NCI-H187 treated with DMSO at 0.1 percent for 48 hours (cell line): ENCODE data around the gene CHD5.
A peak's percentile ranks its signal among the peaks of the same experiment; 100 is the strongest.

Source experiments
- DNase-seq: peaks from one replicate; lab custom pipeline; 2025; lab: John Stamatoyannopoulos, UW

CHD5 gene

DNA sequence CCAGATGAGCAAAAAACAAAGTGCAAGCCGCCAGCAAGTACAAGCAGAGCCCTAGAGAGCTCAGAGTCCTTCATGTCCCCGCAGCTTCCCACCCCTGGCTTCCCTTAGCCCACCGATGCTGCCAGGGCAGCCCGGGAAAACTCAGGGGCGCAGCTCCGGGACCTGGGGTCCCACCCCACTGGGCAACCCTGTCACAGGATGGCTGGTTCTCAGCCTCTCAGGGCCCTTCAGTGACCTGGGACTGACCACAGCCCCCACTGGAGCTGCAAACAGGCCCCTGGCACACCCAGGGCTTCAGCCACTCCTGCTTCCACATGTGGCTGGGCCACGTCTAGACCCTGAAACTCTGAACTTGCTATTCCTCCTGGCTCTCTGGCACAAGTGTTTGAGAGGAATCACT, 49.5 kb downstream of the CHD5 start:
- DNase-seq = no peak

DNA sequence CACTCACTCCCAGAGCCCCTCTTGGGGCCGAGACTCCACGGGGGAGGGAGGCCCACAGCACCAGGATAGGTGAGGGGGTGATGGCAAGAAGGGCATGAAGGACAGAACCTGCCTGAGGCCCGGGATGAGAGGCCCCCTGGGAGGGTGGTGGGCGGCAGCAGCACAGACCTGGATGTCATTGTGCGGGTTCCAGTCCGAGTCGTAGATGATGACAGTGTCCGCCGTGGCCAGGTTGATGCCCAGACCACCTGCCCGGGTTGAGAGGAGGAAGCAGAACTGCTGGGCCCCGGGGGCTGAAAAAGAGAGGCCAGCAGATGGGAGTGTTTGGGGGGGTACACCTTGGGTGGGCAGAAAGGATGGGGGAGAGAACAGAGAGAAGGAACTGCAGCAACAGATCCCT, 50.1 kb downstream of the CHD5 start:
- no peak for DNase-seq

DNA sequence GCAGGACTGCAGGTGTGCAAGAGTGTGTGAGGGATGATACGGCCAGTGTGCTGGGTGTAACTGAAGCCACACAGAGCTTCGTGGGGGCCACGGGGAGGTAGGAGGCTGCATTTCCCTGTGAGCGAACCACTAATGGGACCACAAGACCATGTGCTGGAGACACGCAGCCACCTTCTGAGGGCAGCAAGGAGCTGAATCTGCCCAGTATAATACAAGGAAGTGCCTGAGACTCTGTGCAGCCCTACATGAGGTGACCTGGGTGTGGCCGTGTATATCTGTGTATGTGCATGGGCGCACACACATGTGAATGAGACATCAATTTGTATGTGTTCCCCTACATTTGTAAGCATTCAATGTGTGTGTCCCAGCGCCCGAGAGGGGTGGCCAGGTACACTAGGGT, 50.8 kb downstream of the CHD5 start:
- no peak for DNase-seq

DNA sequence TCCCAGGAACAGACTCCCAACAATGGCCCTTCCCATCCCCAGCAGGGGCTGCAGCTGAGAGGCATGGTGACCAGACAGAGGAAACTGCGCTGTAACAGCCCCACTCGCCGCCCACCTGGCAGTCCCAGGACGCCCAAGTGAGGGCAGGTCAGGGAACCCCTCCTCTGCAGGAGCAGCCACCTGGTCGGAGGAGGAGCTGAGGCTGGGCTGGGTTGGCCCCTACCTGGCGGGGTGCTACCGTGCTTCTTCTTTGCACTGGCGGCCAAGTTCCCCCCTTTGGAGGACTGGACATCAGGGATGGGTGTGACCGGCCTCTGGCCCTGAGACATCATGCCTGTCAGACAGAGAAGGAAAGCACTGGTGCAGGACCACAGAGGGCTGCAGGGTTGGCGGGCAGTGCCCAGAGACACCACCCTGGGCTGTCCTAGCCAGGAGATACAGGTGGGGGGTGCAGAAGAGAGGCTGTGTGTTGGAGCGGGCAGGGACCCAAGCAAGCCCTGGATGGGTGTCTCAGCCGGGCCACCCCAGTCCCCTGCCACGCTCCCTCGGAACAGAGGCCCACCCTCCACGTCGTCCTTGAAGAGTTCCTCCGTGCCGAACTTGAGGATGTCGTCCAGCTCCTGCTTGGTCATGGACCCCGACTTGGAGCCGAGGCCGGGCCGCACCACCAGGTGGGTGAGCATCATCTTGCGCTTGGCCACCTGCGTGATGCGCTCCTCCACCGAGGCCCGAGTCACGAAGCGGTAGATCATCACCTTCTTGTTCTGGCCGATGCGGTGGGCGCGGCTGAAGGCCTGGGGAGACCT, 51.6 kb downstream of the CHD5 start:
- DNase-seq = no peak

DNA sequence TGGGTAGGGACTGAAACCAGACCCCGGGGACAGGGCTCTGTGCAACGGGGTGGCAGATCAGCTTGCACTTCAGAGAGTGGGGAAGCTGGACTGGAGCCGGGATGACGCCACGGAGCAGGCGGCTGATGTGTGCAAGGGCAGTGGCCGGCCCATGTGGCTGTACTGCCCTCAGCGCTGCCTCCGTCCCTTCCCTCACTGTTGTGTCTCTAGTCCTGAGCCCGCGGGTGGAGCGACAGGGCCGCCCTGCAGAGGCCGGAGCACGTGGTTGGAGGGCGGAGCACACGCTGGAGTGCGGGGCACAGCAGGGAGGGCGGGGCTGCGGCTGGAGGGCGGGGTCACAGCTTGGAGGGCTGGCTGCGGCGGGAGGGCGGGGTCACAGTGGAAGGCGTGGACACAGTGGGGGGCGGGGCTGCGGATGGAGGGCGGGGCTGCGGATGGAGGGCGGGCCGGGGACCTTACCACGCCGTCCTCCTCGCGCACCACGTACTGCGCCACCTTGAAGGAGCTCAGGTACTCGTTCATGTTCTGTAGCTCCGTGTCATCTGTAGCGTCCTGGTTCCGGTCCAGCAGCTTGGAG, 52.4 kb downstream of the CHD5 start:
- peak; percentile 43 for DNase-seq

DNA sequence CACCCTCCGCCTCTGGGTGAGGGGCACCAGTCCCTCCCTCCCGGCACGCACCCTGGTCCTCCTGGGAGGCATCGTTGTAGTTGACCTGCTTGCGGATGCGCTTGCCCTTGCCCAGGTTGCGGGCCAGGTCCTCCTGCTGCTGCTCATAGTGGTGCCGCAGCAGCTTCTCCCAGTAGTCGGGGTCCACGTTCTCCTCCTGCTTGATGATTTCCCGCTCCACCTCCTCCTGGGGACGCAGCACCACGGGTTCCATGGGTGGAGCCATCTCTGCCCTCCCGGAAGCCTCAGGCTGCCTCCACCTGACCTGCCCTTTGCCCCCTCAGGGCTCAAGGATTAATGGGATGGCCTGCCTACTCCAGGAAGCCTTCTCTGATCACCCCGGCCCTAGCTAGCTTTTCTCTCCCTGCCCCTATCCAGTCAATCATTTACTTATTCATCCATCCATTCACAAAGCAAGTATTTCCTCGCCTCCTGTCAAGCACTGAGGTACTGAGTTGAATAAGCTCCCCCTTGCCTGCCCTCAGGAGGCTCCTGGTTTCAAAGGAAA, 53.5 kb downstream of the CHD5 start:
- DNase-seq = no peak

DNA sequence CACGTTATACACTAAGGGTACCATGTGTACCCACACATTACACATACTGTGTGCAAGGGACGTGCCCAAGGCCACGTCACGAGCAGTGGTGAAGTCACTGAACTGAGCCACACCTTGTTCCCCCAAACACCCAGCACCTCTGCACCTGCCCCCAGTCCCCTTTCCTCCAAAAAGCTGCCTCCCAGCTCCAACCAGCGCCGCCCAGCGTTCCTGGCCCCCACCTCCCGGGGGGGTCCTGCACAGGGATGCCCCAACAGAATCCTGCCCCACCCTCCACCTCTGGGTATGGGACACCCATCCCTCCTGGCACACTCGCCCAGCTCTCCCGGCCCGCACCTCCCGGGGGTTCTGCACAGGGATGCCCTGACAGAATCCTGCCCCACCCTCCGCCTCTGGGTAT, 54.1 kb downstream of the CHD5 start:
- no peak for DNase-seq

DNA sequence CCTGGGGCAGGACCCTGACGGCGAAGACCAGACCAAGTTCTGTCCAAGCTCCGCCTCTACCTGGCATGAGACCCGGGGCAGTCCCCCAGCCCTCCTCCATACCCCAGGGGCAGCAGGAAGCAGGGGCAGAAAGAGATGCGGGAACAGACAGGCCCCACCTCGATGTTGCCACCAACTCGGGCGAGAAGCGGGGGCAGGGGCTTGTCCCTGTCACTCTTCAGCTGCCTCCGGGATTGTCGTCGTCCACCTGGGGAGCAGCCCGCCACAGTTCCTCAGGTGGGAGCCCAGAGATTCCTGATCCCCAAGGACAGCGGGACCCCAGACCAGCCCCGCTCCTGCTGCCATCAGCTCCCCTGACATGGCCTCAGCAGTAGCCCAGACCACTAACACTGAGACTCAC, 54.8 kb downstream of the CHD5 start:
- DNase-seq = no peak

DNA sequence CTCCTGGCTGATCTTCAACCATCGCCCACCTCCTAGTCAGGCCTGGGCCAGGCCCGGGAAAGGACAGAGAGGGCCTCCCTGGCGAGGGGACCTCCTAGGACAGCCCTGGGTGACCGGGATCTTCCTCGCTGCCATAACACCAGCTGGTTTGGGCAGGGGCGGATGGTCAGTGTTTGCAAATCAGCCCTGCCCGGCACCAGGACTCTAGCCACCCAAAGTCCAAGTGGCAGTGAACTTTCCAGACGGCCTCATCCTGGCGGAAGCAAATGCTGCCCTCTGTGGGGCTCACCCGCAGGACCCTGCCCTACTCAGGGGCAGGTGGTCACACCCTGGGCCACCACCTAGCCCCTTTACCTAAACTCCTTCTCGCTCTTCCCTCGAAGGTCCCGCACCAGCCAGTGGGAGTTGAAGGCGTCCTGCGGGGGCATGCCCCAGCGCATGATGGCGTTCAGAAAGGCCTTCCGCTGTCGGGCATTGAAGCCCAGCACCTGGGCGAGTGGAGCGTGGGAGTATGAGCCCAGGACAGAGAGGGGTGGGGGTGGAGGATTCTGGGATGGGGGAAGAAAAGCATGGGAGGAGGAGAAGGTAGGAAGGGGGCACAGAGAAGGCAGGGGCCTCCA, 55.3 kb downstream of the CHD5 start:
- no peak for DNase-seq

DNA sequence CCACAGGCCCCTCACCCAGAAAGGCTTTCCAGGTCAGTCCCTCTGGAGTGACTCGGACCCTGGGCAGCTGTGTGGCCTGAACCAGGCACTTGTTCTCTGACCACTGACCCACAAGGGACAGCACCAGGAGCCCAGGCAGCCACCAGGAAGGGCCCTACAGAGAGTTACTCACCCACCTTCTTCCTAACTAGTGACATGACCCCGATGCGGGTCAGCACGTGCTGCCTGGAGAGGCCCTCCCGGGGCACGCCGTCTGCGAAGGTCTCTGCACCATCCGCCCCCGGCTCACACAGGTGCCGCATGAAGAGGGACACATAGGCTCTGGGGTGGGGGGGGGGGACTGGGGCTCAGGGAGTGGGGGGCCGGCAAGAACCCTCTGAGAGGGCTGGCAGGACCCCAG, 55.8 kb downstream of the CHD5 start:
- no peak for DNase-seq

DNA sequence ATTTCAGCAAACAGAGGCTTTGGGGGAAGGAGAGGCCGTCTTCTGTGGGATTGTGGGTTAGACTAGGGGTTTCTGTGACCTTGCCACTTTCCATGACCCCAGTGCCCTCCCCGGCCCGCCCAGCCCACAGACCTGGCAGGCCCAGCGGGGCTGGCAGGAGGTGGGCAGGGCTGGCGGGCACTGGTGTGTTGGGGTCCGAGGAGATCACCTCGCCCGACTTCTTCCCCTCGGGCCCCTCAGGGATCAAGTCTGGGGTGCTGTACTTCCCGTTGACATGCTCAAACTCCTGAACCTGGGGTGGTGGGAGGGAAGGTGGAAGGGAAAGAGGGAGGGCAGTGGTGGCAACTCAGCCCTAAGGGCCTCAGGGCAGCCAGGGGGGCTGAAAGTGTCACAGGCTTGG, 56.3 kb downstream of the CHD5 start:
- DNase-seq = no peak

DNA sequence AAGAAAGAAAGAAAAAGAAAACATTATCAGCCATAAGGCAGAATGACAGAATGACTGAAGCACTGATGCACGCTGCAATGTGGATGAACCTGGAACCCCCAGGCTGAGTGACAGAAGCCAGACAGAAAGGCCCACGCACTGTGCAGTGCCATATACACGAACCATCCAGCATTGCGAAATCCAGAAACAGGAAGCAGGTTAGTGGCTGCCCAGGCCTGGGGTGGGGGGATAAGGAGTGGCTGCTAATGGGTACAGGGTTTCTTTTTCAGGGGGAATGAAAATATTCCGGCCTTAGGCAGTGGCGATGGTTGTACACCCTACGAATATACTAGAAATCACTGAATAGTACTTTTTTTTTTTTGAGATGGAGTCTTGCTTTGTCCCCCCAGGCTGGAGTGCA, 57.0 kb downstream of the CHD5 start:
- no peak for DNase-seq

DNA sequence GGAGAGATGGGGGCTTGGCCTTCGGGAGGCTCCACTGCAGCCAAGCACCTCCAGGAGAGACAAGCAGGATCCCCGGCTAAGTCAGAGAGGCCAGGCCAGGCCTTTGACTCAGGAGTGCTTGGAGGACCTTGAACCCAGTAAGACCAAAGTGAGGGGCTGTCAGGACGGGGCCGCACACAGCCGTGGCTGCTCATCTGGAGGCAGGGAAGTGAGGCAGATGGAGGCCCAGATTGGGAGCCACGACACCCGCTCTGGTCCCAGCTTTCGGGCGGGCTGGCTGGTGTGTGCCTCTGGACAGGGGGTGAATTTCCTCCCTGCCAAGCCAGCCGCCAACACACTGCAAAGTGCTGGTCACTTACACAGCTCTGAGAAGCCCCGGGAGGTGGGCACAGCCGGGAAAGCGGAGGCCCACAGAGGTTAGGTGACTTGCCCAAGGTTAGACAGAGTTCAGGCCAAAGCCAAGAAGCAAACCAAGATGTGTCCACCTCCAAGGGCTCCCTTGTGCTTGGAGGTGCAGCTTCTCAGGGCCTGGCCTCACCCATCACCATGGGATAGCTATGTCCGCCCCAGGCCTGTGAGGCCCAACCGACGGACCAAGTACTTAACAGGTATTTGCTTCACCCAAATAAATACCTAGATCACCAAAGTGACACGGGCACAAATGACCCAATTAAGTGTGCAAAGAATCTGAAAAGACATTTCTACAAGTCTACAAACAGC, 58.3 kb downstream of the CHD5 start:
- DNase-seq = no peak

DNA sequence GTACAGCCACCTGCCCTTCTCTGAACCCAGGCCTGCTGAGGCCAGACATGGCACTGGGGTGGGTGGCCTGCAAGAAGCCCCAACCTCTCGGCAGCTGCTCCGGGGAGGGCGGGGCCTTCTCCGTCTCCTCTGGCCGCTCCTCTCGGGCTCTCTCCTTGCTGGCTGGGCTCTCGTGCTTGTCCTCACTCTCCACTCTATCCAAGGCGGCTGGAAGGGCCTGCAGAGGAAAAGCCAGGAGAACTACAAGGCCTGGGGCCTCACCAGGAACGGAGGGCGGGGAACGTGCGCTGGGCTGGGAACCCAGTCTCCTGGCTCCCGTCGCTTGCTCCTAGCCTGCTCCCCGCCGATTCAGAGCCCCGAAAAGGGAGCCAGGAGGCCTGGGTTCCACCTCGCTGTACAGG, 59.1 kb downstream of the CHD5 start:
- DNase-seq = no peak

DNA sequence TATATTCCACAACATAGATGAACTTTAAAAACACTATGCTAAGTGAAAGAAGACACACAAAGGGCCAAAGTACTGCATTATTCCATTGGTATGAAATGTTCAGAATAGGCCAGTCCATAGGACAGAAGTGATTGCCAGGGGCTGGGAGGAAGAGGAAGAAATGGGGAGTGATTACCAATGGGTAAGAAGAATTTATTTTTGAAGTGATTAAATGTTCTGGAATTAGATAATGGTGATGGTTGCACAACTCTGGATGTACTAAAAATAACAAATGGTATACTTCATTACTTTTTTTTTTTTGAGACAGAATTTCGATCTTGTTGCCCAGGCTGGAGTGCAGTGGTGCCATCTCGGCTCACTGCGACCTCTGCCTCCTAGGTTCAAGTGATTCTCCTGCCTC, 61.7 kb downstream of the CHD5 start:
- DNase-seq = no peak

DNA sequence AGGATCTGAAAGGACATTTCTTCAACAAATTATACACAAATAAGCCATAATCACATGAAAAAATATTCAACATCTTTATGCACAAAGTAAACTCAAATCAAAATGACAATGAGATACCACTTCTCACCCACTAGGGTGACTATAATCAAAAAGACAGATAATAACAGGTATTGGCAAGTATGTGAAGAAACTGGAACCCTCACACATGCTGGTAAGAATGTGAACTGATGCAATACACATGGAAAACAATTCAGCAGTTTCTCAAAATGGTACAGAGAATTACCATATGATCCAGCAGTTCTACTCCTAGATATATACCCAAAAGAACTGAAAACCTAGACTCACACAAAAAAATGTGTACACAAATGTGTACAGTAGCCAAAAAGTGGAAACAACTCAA, 62.5 kb downstream of the CHD5 start:
- no peak for DNase-seq

DNA sequence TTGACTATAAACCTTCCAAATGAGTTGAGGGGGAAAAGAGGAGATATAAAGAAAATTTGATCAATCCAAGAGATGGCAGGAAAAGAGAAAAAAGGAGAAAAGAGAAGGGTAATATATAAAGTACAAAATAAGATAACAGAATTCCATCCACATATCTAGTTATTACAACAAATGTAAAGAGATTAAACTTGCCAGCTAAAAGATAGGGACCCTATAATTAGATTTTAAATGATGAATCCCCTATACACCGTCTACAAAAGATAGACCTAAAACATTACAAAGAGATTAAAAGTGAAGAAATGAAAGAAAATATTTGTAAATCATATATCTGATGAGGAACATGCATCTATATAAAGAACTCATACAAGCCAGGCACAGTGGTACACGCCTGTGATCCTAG, 63.1 kb downstream of the CHD5 start:
- no peak for DNase-seq

DNA sequence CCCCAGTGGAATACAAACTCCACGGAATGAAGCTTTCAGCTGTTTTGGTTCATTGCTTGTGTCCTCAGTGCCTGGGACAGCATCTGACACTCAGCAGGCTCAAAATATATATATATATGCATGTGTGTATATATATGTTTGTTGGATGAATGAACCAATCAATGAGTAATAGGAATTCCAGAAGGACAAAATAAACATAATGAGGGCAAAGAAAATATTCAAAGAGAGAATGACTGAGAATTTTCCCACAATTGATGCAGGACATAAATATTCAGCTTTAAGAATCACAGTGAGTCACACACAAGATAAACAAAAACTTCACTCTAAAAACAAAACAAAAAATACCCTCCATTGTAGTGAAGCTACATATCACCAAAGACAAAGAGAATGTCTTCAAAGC, 64.0 kb downstream of the CHD5 start:
- no peak for DNase-seq

DNA sequence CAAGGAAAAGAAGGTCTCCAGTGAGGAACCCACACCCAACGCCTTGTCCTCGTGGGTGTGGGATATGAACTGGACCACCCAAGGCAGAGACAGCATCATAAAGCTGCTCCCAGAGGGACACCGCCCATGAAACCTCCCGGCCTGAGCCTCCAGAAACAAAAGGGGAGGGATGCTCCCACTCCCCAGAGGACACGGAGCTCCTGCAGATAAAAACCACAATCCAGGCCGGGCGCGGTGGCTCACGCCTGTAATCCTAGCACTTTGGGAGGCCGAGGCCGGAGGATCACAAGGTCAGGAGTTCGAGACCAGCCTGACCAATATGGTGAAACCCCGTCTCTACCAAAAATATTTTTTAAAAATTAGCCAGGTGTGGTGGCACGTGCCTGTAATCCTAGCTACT, 66.4 kb downstream of the CHD5 start:
- no peak for DNase-seq

DNA sequence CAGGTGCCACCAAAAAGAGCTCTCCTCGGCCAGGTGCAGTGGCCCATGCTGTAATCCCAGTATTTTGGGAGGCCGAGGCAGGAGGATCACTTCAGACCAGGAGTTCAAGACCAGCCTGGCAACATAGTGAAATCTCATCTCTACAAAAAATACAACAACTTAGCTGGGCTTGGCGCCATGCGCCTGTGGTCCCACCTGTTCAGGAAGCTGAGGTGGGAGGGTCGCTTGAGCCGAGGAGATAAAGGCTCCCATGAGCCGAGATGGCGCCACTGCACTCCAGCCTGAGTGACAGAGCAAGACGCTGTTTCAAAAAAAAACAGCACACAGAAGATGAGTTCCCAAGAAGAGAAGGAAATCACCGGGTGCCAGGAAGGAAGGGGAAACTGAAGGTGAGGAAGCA, 67.0 kb downstream of the CHD5 start:
- no peak for DNase-seq

DNA sequence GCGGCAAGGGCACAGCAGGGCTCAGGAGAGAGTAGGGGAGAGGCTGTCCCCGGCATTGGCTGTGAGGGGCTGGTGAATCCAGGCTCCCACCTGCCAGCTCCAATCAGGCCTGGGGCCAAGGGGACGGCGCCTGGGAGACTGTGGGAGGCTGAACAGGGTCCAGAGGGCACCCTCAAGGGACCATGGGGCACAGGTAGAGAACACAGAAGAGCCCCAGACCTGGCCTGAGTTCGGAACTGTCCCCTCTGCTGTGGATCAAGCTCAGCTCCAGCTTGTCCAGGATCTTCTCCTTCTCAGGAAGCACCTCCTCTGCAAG, 67.5 kb downstream of the CHD5 start:
- no peak for DNase-seq

DNA sequence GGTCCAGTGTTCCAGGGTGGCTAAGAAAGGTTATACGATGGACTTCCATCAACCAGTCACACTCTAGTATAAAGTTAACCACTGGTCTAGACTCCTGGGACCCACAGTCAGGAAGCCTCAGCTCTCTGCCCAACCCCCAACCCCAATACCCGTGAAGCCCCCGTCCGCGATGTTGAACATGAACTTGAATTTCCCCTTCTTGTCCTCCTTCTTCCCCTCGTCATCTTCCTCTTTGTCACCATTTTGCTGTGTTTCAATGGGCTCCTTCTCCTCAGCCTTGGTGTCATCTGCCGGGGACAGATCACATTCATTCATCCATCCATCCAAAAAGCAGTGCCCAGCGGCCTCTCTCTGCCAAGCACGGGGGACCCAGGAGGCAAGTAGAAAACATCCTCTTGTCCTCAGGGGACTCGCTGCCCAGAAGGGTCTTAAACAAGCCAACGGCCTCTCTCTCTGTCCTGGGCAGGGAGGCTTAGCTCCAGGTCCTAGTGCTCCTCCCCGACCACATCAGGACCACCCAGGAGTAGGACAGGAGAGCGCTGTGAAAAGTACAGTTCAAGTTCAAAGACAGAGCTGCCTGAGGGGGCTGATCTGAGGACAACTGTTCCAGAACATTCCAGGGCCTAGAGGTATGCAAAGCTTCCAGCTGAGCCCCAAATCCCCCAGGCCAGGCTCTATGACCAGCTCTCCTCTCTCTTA, 68.0 kb downstream of the CHD5 start:
- DNase-seq = no peak
